ENCODE measurements around the gene SPATA3. TPM values are rescaled to one million over a fixed set of nuclear protein-coding genes. Genes with fewer than 3 reads are reported as not detected.

Gene SPATA3
- total and polyA plus RNA-seq, 2 of the 13 experiments (the other 11 are each of a cell fraction or from before 2014, with no cell fraction given) = not detected

GRCh38 chr2:230996661-230997060, 740 bp downstream of the SPATA3 start:
- H3K9me3 ChIP-seq (ENCODE audit: low read length) = no peaks in the 10 kb centered on the region
- DNase-seq (ENCODE audit: low spot score) = no peak
- no peak overlapping the region for H2AFZ ChIP-seq (ENCODE audit: low read length)
- no peaks in the 10 kb centered on the region for H3K36me3 ChIP-seq (replicated peaks in 1 of 2; ENCODE audit: control insufficient read depth in 1 of 2, insufficient read depth in 2 of 2, low read length in 2 of 2)
- no peak overlapping the region for H3K4me2 ChIP-seq (ENCODE audit: low read depth, low read length)
- BruUV-seq (replicated peaks) = no TSS peak
- peaks cover 3 to 34% of the 10 kb centered on the region in 2 experiments; a peak in 3 of 5 replicates for H3K27me3 ChIP-seq (ENCODE audit: control insufficient read depth in 1 of 2, insufficient read depth in 2 of 2, low read length in 2 of 2)
- ATAC-seq = no peak
- in situ Hi-C loops (cut with HindIII; ENCODE audit: extremely low pct_ligation_motif_present, low pct_unique_long_range_greater_than_20kb) (loop anchor here (5.0 kb wide), 1 partner anchor 56 kb away; no protein-coding TSS in a partner anchor), intact Hi-C loops (cut with micrococcal nuclease; ENCODE audit: unreplicated experiment) (no loop called here)
- no peak overlapping the region for H3K9ac ChIP-seq (ENCODE audit: insufficient read depth, low read depth, low read length)
- no peak for FAIRE-seq
- H3K27ac ChIP-seq (ENCODE audit: extremely low read length, insufficient read depth, low read length) = no peak overlapping the region
- no peaks in the 10 kb centered on the region for H4K20me1 ChIP-seq (ENCODE audit: insufficient read depth, low read length)
- no peak overlapping the region for H3K4me3 ChIP-seq (replicated peaks in 1 of 3; ENCODE audit: insufficient read depth in 1 of 3, low read depth in 2 of 3, low read length in 3 of 3)
- CTCF ChIA-PET (ENCODE audit: low intra/inter-chr PET ratio, low total read pairs) = no interaction called here
- H3K79me2 ChIP-seq (ENCODE audit: insufficient read depth, low read length) = no peaks in the 10 kb centered on the region
- peaks cover 24% of the 10 kb centered on the region for H3K4me1 ChIP-seq (ENCODE audit: insufficient read depth, low read length)
- POLR2A ChIA-PET = no interaction called here
- TF ChIP-seq, protein P1, sequence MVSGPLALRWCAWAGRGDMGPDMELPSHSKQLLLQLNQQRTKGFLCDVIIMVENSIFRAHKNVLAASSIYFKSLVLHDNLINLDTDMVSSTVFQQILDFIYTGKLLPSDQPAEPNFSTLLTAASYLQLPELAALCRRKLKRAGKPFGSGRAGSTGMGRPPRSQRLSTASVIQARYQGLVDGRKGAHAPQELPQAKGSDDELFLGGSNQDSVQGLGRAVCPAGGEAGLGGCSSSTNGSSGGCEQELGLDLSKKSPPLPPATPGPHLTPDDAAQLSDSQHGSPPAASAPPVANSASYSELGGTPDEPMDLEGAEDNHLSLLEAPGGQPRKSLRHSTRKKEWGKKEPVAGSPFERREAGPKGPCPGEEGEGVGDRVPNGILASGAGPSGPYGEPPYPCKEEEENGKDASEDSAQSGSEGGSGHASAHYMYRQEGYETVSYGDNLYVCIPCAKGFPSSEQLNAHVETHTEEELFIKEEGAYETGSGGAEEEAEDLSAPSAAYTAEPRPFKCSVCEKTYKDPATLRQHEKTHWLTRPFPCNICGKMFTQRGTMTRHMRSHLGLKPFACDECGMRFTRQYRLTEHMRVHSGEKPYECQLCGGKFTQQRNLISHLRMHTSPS (CRISPR knock-in tag; IDR thresholded peaks at IDR 0.05; ENCODE audit: low read depth) = no peak
- TF ChIP-seq ZNF496 (CRISPR knock-in tag; IDR thresholded peaks at IDR 0.05; ENCODE audit: insufficient replicate concordance) = no peak
- no peak for TF ChIP-seq ZNF7 (CRISPR knock-in tag; IDR thresholded peaks at IDR 0.05)
- no peak for TF ChIP-seq SMAD9 (CRISPR knock-in tag; IDR thresholded peaks at IDR 0.05)
- TF ChIP-seq ZNF616 (CRISPR knock-in tag; IDR thresholded peaks at IDR 0.05; ENCODE audit: low read depth) = no peak
- no peak for TF ChIP-seq UBTF (CRISPR knock-in tag; IDR thresholded peaks at IDR 0.05)
- no peak for TF ChIP-seq ZNF382 (CRISPR knock-in tag; IDR thresholded peaks at IDR 0.05; ENCODE audit: borderline replicate concordance)
- TF ChIP-seq MBD4 (IDR thresholded peaks at IDR 0.05; ENCODE audit: borderline replicate concordance, low read length) = no peak
- TF ChIP-seq, protein P2, sequence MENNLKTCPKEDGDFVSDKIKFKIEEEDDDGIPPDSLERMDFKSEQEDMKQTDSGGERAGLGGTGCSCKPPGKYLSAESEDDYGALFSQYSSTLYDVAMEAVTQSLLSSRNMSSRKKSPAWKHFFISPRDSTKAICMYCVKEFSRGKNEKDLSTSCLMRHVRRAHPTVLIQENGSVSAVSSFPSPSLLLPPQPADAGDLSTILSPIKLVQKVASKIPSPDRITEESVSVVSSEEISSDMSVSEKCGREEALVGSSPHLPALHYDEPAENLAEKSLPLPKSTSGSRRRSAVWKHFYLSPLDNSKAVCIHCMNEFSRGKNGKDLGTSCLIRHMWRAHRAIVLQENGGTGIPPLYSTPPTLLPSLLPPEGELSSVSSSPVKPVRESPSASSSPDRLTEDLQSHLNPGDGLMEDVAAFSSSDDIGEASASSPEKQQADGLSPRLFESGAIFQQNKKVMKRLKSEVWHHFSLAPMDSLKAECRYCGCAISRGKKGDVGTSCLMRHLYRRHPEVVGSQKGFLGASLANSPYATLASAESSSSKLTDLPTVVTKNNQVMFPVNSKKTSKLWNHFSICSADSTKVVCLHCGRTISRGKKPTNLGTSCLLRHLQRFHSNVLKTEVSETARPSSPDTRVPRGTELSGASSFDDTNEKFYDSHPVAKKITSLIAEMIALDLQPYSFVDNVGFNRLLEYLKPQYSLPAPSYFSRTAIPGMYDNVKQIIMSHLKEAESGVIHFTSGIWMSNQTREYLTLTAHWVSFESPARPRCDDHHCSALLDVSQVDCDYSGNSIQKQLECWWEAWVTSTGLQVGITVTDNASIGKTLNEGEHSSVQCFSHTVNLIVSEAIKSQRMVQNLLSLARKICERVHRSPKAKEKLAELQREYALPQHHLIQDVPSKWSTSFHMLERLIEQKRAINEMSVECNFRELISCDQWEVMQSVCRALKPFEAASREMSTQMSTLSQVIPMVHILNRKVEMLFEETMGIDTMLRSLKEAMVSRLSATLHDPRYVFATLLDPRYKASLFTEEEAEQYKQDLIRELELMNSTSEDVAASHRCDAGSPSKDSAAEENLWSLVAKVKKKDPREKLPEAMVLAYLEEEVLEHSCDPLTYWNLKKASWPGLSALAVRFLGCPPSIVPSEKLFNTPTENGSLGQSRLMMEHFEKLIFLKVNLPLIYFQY (CRISPR knock-in tag; IDR thresholded peaks at IDR 0.05; ENCODE audit: borderline replicate concordance) = no peak
- TF ChIP-seq SP2 (CRISPR knock-in tag; IDR thresholded peaks at IDR 0.05) = no peak
- TF ChIP-seq WIZ (CRISPR knock-in tag; IDR thresholded peaks at IDR 0.05) = no peak
- no peak for TF ChIP-seq MTA1 (CRISPR knock-in tag; IDR thresholded peaks at IDR 0.05; ENCODE audit: borderline replicate concordance)
- no peak for TF ChIP-seq MAFK (conservative IDR thresholded peaks at IDR 0.05 in 1 of 2, IDR thresholded peaks at IDR 0.05 in 1 of 2; ENCODE audit: low read length in 2 of 2)
- no peak for TF ChIP-seq DNMT3B (CRISPR knock-in tag; conservative IDR thresholded peaks at IDR 0.05)
- TF ChIP-seq, protein P3, sequence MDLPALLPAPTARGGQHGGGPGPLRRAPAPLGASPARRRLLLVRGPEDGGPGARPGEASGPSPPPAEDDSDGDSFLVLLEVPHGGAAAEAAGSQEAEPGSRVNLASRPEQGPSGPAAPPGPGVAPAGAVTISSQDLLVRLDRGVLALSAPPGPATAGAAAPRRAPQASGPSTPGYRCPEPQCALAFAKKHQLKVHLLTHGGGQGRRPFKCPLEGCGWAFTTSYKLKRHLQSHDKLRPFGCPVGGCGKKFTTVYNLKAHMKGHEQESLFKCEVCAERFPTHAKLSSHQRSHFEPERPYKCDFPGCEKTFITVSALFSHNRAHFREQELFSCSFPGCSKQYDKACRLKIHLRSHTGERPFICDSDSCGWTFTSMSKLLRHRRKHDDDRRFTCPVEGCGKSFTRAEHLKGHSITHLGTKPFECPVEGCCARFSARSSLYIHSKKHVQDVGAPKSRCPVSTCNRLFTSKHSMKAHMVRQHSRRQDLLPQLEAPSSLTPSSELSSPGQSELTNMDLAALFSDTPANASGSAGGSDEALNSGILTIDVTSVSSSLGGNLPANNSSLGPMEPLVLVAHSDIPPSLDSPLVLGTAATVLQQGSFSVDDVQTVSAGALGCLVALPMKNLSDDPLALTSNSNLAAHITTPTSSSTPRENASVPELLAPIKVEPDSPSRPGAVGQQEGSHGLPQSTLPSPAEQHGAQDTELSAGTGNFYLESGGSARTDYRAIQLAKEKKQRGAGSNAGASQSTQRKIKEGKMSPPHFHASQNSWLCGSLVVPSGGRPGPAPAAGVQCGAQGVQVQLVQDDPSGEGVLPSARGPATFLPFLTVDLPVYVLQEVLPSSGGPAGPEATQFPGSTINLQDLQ (CRISPR knock-in tag; IDR thresholded peaks at IDR 0.05) = no peak
